Measurements from ENCODE around the gene TEDC1.

Gene TEDC1

GRCh38 chr14:105455766-105456660 lies 35.0 kb upstream of the TEDC1 start:
- Histone ChIP-seq H2BK15ac (ENCODE audit: low read depth, poor library complexity, severe bottlenecking) (no peak overlapping the region), H3K79me1 (replicated peaks; ENCODE audit: low read length, poor library complexity, severe bottlenecking) (peaks cover 33% of the 10 kb centered on the region), H2BK12ac (ENCODE audit: low read length in 2 of 2) (no peak overlapping the region), H3K4ac (ENCODE audit: low read depth in 1 of 2, low read length in 2 of 2) (no peak overlapping the region), H3K27me3 (ENCODE audit: control insufficient read depth in 1 of 2, insufficient read depth in 1 of 2, low read length in 2 of 2) (no peaks in the 10 kb centered on the region), H3K14ac (ENCODE audit: low read length in 2 of 2) (no peak overlapping the region), H3K27ac (ENCODE audit: low read length, poor library complexity, severe bottlenecking) (no peak overlapping the region), H4K91ac (ENCODE audit: low read length) (no peak overlapping the region), H3K18ac (ENCODE audit: low read depth in 1 of 2, low read length in 2 of 2) (no peak overlapping the region), H3K4me2 (ENCODE audit: low read length, poor library complexity, severe bottlenecking) (no peak overlapping the region), H3K23ac (ENCODE audit: low read length in 2 of 2) (no peak overlapping the region), H3K9me3 (ENCODE audit: control insufficient read depth, low read length) (no peaks in the 10 kb centered on the region), H2BK5ac (ENCODE audit: low read depth, low read length, poor library complexity, severe bottlenecking) (no peak overlapping the region), H2BK120ac (ENCODE audit: low read depth, low read length) (no peak overlapping the region), H2AFZ (ENCODE audit: low read depth, low read length) (no peak overlapping the region), H4K8ac (ENCODE audit: low read length) (no peak overlapping the region), H3K4me3 (ENCODE audit: insufficient read depth in 1 of 2, low read depth in 1 of 2, low read length in 2 of 2) (no peak overlapping the region), H3K36me3 (ENCODE audit: control insufficient read depth in 1 of 2, insufficient read depth in 2 of 2, low read depth in 1 of 2, low read length in 2 of 2) (peaks cover 57 to 87% of the 10 kb centered on the region in 2 experiments), H2AK5ac (ENCODE audit: low read length, severe bottlenecking) (no peak overlapping the region), H3K4me1 (ENCODE audit: control insufficient read depth, insufficient read depth, low read depth, low read length) (peaks cover 2% of the 10 kb centered on the region), H3K9ac (ENCODE audit: low read length) (no peak overlapping the region)
- 93% methylated on average over 22 of the region's 22 CpGs for WGBS
- DNase-seq, result no peak

- Histone ChIP-seq H3K79me1 (replicated peaks; ENCODE audit: low read length, poor library complexity, severe bottlenecking) (peaks cover 36% of the 10 kb centered on the region), H3K4me3 (ENCODE audit: insufficient read depth in 1 of 2, low read depth in 1 of 2, low read length in 2 of 2) (no peak overlapping the region), H2BK5ac (ENCODE audit: low read depth, low read length, poor library complexity, severe bottlenecking) (no peak overlapping the region), H3K36me3 (ENCODE audit: control insufficient read depth in 1 of 2, insufficient read depth in 2 of 2, low read depth in 1 of 2, low read length in 2 of 2) (peaks cover 58 to 89% of the 10 kb centered on the region in 2 experiments), H2BK12ac (ENCODE audit: low read length in 2 of 2) (no peak overlapping the region), H3K27me3 (ENCODE audit: control insufficient read depth in 1 of 2, insufficient read depth in 1 of 2, low read length in 2 of 2) (no peaks in the 10 kb centered on the region), H3K9me3 (ENCODE audit: control insufficient read depth, low read length) (no peaks in the 10 kb centered on the region), H2BK15ac (ENCODE audit: low read depth, poor library complexity, severe bottlenecking) (no peak overlapping the region), H3K27ac (ENCODE audit: low read length, poor library complexity, severe bottlenecking) (no peak overlapping the region), H2AFZ (ENCODE audit: low read depth, low read length) (no peak overlapping the region), H2BK120ac (ENCODE audit: low read depth, low read length) (no peak overlapping the region), H2AK5ac (ENCODE audit: low read length, severe bottlenecking) (no peak overlapping the region), H3K14ac (ENCODE audit: low read length in 2 of 2) (no peak overlapping the region), H4K8ac (ENCODE audit: low read length) (no peak overlapping the region), H3K23ac (ENCODE audit: low read length in 2 of 2) (no peak overlapping the region), H3K4me1 (ENCODE audit: control insufficient read depth, insufficient read depth, low read depth, low read length) (no peaks in the 10 kb centered on the region), H3K4me2 (ENCODE audit: low read length, poor library complexity, severe bottlenecking) (no peak overlapping the region), H3K9ac (ENCODE audit: low read length) (no peak overlapping the region), H4K91ac (ENCODE audit: low read length) (no peak overlapping the region), H3K4ac (ENCODE audit: low read depth in 1 of 2, low read length in 2 of 2) (no peak overlapping the region), H3K18ac (ENCODE audit: low read depth in 1 of 2, low read length in 2 of 2) (no peak overlapping the region)
- DNase-seq, result no peak
- WGBS, result 93% methylated on average over 22 of the region's 22 CpGs
Measured at GRCh38 chr14:105456736-105457617, 34.1 kb upstream of the TEDC1 start.

GRCh38 chr14:105458010-105458409 lies 33.0 kb upstream of the TEDC1 start:
- no peak for DNase-seq
- no peak overlapping the region for H3K4me3 ChIP-seq (ENCODE audit: insufficient read depth in 1 of 2, low read depth in 1 of 2, low read length in 2 of 2)
- no peak overlapping the region for H2BK12ac ChIP-seq (ENCODE audit: low read length in 2 of 2)
- no peak overlapping the region for H2AFZ ChIP-seq (ENCODE audit: low read depth, low read length)
- H2BK15ac ChIP-seq (ENCODE audit: low read depth, poor library complexity, severe bottlenecking), result no peak overlapping the region
- WGBS, result 90% methylated on average over 18 of the region's 18 CpGs
- H2BK5ac ChIP-seq (ENCODE audit: low read depth, low read length, poor library complexity, severe bottlenecking), result no peak overlapping the region
- H3K9ac ChIP-seq (ENCODE audit: low read length), result no peak overlapping the region
- H3K4me2 ChIP-seq (ENCODE audit: low read length, poor library complexity, severe bottlenecking), result no peak overlapping the region
- no peaks in the 10 kb centered on the region for H3K27me3 ChIP-seq (ENCODE audit: control insufficient read depth in 1 of 2, insufficient read depth in 1 of 2, low read length in 2 of 2)
- H2AK5ac ChIP-seq (ENCODE audit: low read length, severe bottlenecking), result no peak overlapping the region
- H4K91ac ChIP-seq (ENCODE audit: low read length), result no peak overlapping the region
- H3K4ac ChIP-seq (ENCODE audit: low read depth in 1 of 2, low read length in 2 of 2), result no peak overlapping the region
- no peak overlapping the region for H3K27ac ChIP-seq (ENCODE audit: low read length, poor library complexity, severe bottlenecking)
- no peak overlapping the region for H3K18ac ChIP-seq (ENCODE audit: low read depth in 1 of 2, low read length in 2 of 2)
- no peak overlapping the region for H3K23ac ChIP-seq (ENCODE audit: low read length in 2 of 2)
- H3K14ac ChIP-seq (ENCODE audit: low read length in 2 of 2), result no peak overlapping the region
- H4K8ac ChIP-seq (ENCODE audit: low read length), result no peak overlapping the region
- no peak overlapping the region for H2BK120ac ChIP-seq (ENCODE audit: low read depth, low read length)
- H3K9me3 ChIP-seq (ENCODE audit: control insufficient read depth, low read length), result no peaks in the 10 kb centered on the region
- no peaks in the 10 kb centered on the region for H3K4me1 ChIP-seq (ENCODE audit: control insufficient read depth, insufficient read depth, low read depth, low read length)
- H3K79me1 ChIP-seq (replicated peaks; ENCODE audit: low read length, poor library complexity, severe bottlenecking), result peaks cover 34% of the 10 kb centered on the region
- H3K36me3 ChIP-seq (ENCODE audit: control insufficient read depth in 1 of 2, insufficient read depth in 2 of 2, low read depth in 1 of 2, low read length in 2 of 2), result peaks cover 51 to 87% of the 10 kb centered on the region in 2 experiments

- no peak overlapping the region for H3K18ac ChIP-seq (ENCODE audit: low read depth in 1 of 2, low read length in 2 of 2)
- H2BK12ac ChIP-seq (ENCODE audit: low read length in 2 of 2), result no peak overlapping the region
- H2BK15ac ChIP-seq (ENCODE audit: low read depth, poor library complexity, severe bottlenecking), result no peak overlapping the region
- H3K36me3 ChIP-seq (ENCODE audit: control insufficient read depth in 1 of 2, insufficient read depth in 2 of 2, low read depth in 1 of 2, low read length in 2 of 2), result peaks cover 52 to 87% of the 10 kb centered on the region in 2 experiments
- H4K91ac ChIP-seq (ENCODE audit: low read length), result no peak overlapping the region
- H3K27ac ChIP-seq (ENCODE audit: low read length, poor library complexity, severe bottlenecking), result no peak overlapping the region
- no peak overlapping the region for H3K9ac ChIP-seq (ENCODE audit: low read length)
- no peaks in the 10 kb centered on the region for H3K9me3 ChIP-seq (ENCODE audit: control insufficient read depth, low read length)
- no peaks in the 10 kb centered on the region for H3K27me3 ChIP-seq (ENCODE audit: control insufficient read depth in 1 of 2, insufficient read depth in 1 of 2, low read length in 2 of 2)
- no peak overlapping the region for H4K8ac ChIP-seq (ENCODE audit: low read length)
- no peak overlapping the region for H3K4ac ChIP-seq (ENCODE audit: low read depth in 1 of 2, low read length in 2 of 2)
- no peaks in the 10 kb centered on the region for H3K4me1 ChIP-seq (ENCODE audit: control insufficient read depth, insufficient read depth, low read depth, low read length)
- H3K23ac ChIP-seq (ENCODE audit: low read length in 2 of 2), result no peak overlapping the region
- no peak overlapping the region for H3K14ac ChIP-seq (ENCODE audit: low read length in 2 of 2)
- H2AFZ ChIP-seq (ENCODE audit: low read depth, low read length), result no peak overlapping the region
- no peak overlapping the region for H3K4me2 ChIP-seq (ENCODE audit: low read length, poor library complexity, severe bottlenecking)
- H2BK120ac ChIP-seq (ENCODE audit: low read depth, low read length), result no peak overlapping the region
- H3K79me1 ChIP-seq (replicated peaks; ENCODE audit: low read length, poor library complexity, severe bottlenecking), result peaks cover 36% of the 10 kb centered on the region
- no peak overlapping the region for H2BK5ac ChIP-seq (ENCODE audit: low read depth, low read length, poor library complexity, severe bottlenecking)
- no peak overlapping the region for H3K4me3 ChIP-seq (ENCODE audit: insufficient read depth in 1 of 2, low read depth in 1 of 2, low read length in 2 of 2)
- H2AK5ac ChIP-seq (ENCODE audit: low read length, severe bottlenecking), result no peak overlapping the region
- no peak for DNase-seq
- 89% methylated on average over 14 of the region's 14 CpGs for WGBS
Measured at GRCh38 chr14:105458571-105458970, 32.5 kb upstream of the TEDC1 start.
